HG02642 (cell line): ENCODE results near the gene PPP1R15B.
"Not testable (repeated sequence)": the region's sequence is repeated elsewhere in the genome, so short reads cannot be mapped to it uniquely, and the experiment has no call there.

Experiments
- ATAC-seq: cut with Tn5 transposase; IDR thresholded peaks from one replicate; pipeline ENCODE4 v1.9.1; 2021; ENCODE audit warnings: mild to moderate bottlenecking; ENCODE audit not compliant: unreplicated experiment, poor library complexity

PPP1R15B gene

GRCh38 chr1:204422061-204422705, 10.6 kb upstream of the PPP1R15B start:
- not testable (repeated sequence) for ATAC-seq

GRCh38 chr1:204421441-204421840, 9.8 kb upstream of the PPP1R15B start:
- ATAC-seq = no peak

GRCh38 chr1:204420039-204421004, 8.7 kb upstream of the PPP1R15B start:
- ATAC-seq = no peak

- ATAC-seq = no peak
Measured at GRCh38 chr1:204419064-204419403, 7.4 kb upstream of the PPP1R15B start.

GRCh38 chr1:204418174-204419063, 6.8 kb upstream of the PPP1R15B start:
- peak; percentile 55 for ATAC-seq

GRCh38 chr1:204417074-204417997, 5.7 kb upstream of the PPP1R15B start:
- ATAC-seq = no peak

- no peak for ATAC-seq
Measured at GRCh38 chr1:204416589-204417073, 5.0 kb upstream of the PPP1R15B start.

- ATAC-seq = no peak
Measured at GRCh38 chr1:204415351-204415750, 3.7 kb upstream of the PPP1R15B start.

GRCh38 chr1:204414016-204414415, 2.4 kb upstream of the PPP1R15B start:
- no peak for ATAC-seq

GRCh38 chr1:204413170-204413535, 1.5 kb upstream of the PPP1R15B start:
- no peak for ATAC-seq

- ATAC-seq = peak; percentile 30
Measured at GRCh38 chr1:204410688-204411450, 748 bp downstream of the PPP1R15B start.

- ATAC-seq = no peak
Measured at GRCh38 chr1:204409836-204410687, 1.6 kb downstream of the PPP1R15B start.

GRCh38 chr1:204409123-204409522, 2.5 kb downstream of the PPP1R15B start:
- no peak for ATAC-seq

GRCh38 chr1:204408602-204409001, 3.0 kb downstream of the PPP1R15B start:
- no peak for ATAC-seq

- ATAC-seq = no peak
Measured at GRCh38 chr1:204408074-204408507, 3.5 kb downstream of the PPP1R15B start.

GRCh38 chr1:204407295-204407971, 4.2 kb downstream of the PPP1R15B start:
- ATAC-seq = no peak

GRCh38 chr1:204406621-204407020, 5.0 kb downstream of the PPP1R15B start:
- ATAC-seq = no peak
